Measurements from ENCODE around the gene CYB561. TPM values are rescaled to one million over a fixed set of nuclear protein-coding genes. Genes with fewer than 3 reads are reported as not detected.

CYB561 gene
- total RNA-seq, 1 donor from 2014 or later: 8.1 TPM

DNA sequence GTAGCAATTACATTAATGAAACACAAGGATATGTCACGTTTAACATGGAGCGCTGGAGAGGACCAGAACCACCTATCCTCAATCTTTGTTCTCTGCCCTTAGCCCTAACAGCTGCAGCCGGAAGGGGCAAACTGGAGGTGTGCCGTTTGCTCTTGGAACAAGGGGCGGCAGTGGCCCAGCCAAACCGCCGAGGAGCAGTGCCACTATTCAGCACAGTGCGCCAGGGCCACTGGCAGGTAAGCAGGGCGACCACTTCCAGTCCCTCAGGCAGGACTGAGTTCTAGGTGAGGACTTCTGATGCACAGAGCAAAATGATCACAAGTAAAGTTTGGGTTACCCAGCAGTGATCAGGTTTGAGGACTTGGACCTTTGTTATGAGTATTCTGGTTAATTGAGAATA is 41.1 kb downstream of the CYB561 start:
- no peaks in the 10 kb centered on the region for H3K27me3 Mint-ChIP-seq (ENCODE audit: low read depth, unreplicated experiment)

DNA sequence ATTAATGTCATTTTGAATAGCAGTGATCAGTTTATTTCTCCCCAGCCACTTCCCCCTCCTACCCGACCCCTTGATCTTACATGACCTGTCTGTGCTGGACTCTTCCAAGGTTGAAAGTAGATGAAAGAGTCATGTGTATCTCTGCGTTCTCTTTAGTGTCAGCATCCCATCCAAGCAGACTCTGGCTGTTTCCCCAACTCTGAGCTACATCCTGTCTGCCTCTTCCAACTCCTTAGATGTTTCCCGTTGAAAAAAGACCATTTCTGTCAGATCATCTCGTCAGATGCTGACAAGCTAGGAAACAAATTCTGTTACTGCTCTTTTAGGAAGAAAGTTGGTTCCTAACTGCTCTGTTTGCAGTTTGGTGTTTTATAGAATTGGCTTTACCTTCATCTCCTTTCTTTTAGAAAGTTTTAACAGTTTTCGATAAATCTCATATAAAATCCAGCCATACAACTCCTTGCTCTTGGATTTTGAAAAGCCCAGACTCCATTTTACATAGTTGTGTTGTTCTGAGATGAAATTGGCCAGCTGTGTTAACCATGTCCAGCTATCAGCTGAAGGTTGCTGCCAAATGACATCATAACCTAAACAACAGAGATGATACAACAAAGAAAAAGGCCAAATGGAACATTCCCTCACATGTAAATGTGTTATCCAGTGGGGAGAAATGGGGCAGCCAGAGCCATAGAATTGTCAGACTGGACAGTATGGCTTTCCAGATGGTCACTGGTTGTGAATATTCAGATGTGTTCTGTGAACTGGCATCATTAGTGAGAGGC is 43.5 kb downstream of the CYB561 start:
- peak; percentile 80 for DNase-seq (ENCODE audit: low read depth)
- TF ChIP-seq EZH2 (IDR thresholded peaks at IDR 0.05; ENCODE audit: insufficient read depth, low read length): no peak
- TF ChIP-seq, protein P1, sequence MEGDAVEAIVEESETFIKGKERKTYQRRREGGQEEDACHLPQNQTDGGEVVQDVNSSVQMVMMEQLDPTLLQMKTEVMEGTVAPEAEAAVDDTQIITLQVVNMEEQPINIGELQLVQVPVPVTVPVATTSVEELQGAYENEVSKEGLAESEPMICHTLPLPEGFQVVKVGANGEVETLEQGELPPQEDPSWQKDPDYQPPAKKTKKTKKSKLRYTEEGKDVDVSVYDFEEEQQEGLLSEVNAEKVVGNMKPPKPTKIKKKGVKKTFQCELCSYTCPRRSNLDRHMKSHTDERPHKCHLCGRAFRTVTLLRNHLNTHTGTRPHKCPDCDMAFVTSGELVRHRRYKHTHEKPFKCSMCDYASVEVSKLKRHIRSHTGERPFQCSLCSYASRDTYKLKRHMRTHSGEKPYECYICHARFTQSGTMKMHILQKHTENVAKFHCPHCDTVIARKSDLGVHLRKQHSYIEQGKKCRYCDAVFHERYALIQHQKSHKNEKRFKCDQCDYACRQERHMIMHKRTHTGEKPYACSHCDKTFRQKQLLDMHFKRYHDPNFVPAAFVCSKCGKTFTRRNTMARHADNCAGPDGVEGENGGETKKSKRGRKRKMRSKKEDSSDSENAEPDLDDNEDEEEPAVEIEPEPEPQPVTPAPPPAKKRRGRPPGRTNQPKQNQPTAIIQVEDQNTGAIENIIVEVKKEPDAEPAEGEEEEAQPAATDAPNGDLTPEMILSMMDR (IDR thresholded peaks at IDR 0.05; ENCODE audit: insufficient read depth, low read depth, low read length): no peak
- Histone ChIP-seq H3K9ac (ENCODE audit: low read length) (no peak overlapping the region), H3K4me2 (ENCODE audit: low read length) (no peak overlapping the region), H3K9me3 (ENCODE audit: insufficient read depth, low read depth, low read length) (no peaks in the 10 kb centered on the region), H4K20me1 (ENCODE audit: insufficient read depth, low read length) (no peaks in the 10 kb centered on the region), H3K79me2 (ENCODE audit: insufficient read depth, low read length) (no peaks in the 10 kb centered on the region), H3K36me3 (ENCODE audit: insufficient read depth, low read length) (peaks cover 15% of the 10 kb centered on the region), H3K27ac (ENCODE audit: low read depth, low read length) (no peak overlapping the region), H3K27me3 (ENCODE audit: insufficient read depth, low read length) (no peaks in the 10 kb centered on the region), H2AFZ (ENCODE audit: low read depth, low read length) (no peak overlapping the region), H3K4me3 (ENCODE audit: insufficient read depth, low read depth, low read length) (no peak overlapping the region), H3K4me1 (ENCODE audit: insufficient read depth, low read length) (peaks cover 23% of the 10 kb centered on the region)
- Mint-ChIP-seq H3K9me3 (ENCODE audit: unreplicated experiment) (no peaks in the 10 kb centered on the region), H3K27ac (ENCODE audit: unreplicated experiment) (no peak overlapping the region), H3K4me1 (ENCODE audit: low read depth, unreplicated experiment) (peaks cover 11% of the 10 kb centered on the region), H3K27me3 (ENCODE audit: low read depth, unreplicated experiment) (no peaks in the 10 kb centered on the region), H3K4me3 (ENCODE audit: unreplicated experiment) (no peak overlapping the region), H3K36me3 (ENCODE audit: low read depth, unreplicated experiment) (peaks cover 5% of the 10 kb centered on the region)
- no peak for FAIRE-seq

More for the DNA sequence above, 41.1 kb downstream of the CYB561 start:
- H3K4me3 ChIP-seq (ENCODE audit: insufficient read depth, low read depth, low read length): no peak overlapping the region
- peaks cover 23% of the 10 kb centered on the region for H3K36me3 ChIP-seq (ENCODE audit: insufficient read depth, low read length)
- H3K4me1 ChIP-seq (ENCODE audit: insufficient read depth, low read length): peaks cover 13% of the 10 kb centered on the region
- H3K9me3 Mint-ChIP-seq (ENCODE audit: unreplicated experiment): no peaks in the 10 kb centered on the region
- peaks cover 4% of the 10 kb centered on the region for H4K20me1 ChIP-seq (ENCODE audit: insufficient read depth, low read length)
- H3K79me2 ChIP-seq (ENCODE audit: insufficient read depth, low read length): no peaks in the 10 kb centered on the region
- H3K9me3 ChIP-seq (ENCODE audit: insufficient read depth, low read depth, low read length): no peaks in the 10 kb centered on the region
- no peak overlapping the region for H3K4me2 ChIP-seq (ENCODE audit: low read length)
- TF ChIP-seq, protein P1 (IDR thresholded peaks at IDR 0.05; ENCODE audit: insufficient read depth, low read depth, low read length): no peak
- TF ChIP-seq EZH2 (IDR thresholded peaks at IDR 0.05; ENCODE audit: insufficient read depth, low read length): no peak
- H3K36me3 Mint-ChIP-seq (ENCODE audit: low read depth, unreplicated experiment): peaks cover 1% of the 10 kb centered on the region
- FAIRE-seq (no peak), DNase-seq (ENCODE audit: low read depth) (no peak)
- peaks cover 11% of the 10 kb centered on the region for H3K4me1 Mint-ChIP-seq (ENCODE audit: low read depth, unreplicated experiment)
- H3K9ac ChIP-seq (ENCODE audit: low read length): no peak overlapping the region
- H3K27ac ChIP-seq (ENCODE audit: low read depth, low read length): no peak overlapping the region
- H3K27me3 ChIP-seq (ENCODE audit: insufficient read depth, low read length): no peaks in the 10 kb centered on the region
- H3K27ac Mint-ChIP-seq (ENCODE audit: unreplicated experiment): no peak overlapping the region
- H2AFZ ChIP-seq (ENCODE audit: low read depth, low read length): no peak overlapping the region
- no peak overlapping the region for H3K4me3 Mint-ChIP-seq (ENCODE audit: unreplicated experiment)

DNA sequence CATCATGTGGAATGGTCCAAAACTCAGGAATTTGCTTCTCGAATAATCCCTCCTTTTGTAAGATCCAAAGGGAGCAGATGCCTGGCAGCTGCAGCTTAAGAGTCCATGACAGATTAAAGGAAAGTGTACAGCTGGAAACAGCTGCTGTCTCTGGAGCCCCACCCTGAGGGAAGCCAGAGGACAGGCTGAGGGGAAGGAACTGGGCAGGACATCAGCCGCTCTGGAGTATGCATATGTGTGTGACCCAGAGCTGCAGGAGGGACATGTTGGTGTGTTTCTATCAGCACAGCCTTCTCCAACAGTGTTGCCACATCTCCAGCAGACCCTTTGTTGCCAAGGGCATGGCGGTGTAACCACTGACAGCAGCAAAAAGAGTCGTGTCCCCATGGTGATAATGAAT is 46.2 kb downstream of the CYB561 start:
- no peak overlapping the region for H3K4me3 ChIP-seq (ENCODE audit: insufficient read depth, low read depth, low read length)

More for the DNA sequence above, 46.2 kb downstream of the CYB561 start:
- no peaks in the 10 kb centered on the region for H3K79me2 ChIP-seq (ENCODE audit: insufficient read depth, low read length)
- H3K27me3 ChIP-seq (ENCODE audit: insufficient read depth, low read length): no peaks in the 10 kb centered on the region
- Mint-ChIP-seq H3K27me3 (ENCODE audit: low read depth, unreplicated experiment) (no peaks in the 10 kb centered on the region), H3K9me3 (ENCODE audit: unreplicated experiment) (no peaks in the 10 kb centered on the region), H3K27ac (ENCODE audit: unreplicated experiment) (peak overlapping the region; percentile 22), H3K4me1 (ENCODE audit: low read depth, unreplicated experiment) (peaks cover 7% of the 10 kb centered on the region), H3K36me3 (ENCODE audit: low read depth, unreplicated experiment) (peaks cover 8% of the 10 kb centered on the region), H3K4me3 (ENCODE audit: unreplicated experiment) (no peak overlapping the region)
- no peaks in the 10 kb centered on the region for H3K9me3 ChIP-seq (ENCODE audit: insufficient read depth, low read depth, low read length)
- H3K36me3 ChIP-seq (ENCODE audit: insufficient read depth, low read length): peaks cover 16% of the 10 kb centered on the region
- H4K20me1 ChIP-seq (ENCODE audit: insufficient read depth, low read length): peaks cover 8% of the 10 kb centered on the region
- H2AFZ ChIP-seq (ENCODE audit: low read depth, low read length): no peak overlapping the region
- H3K9ac ChIP-seq (ENCODE audit: low read length): no peak overlapping the region
- no peak overlapping the region for H3K27ac ChIP-seq (ENCODE audit: low read depth, low read length)
- peaks cover 30% of the 10 kb centered on the region for H3K4me1 ChIP-seq (ENCODE audit: insufficient read depth, low read length)
- FAIRE-seq (no peak), DNase-seq (ENCODE audit: low read depth) (peak; percentile 44)
- H3K4me2 ChIP-seq (ENCODE audit: low read length): no peak overlapping the region
- no peak for TF ChIP-seq EZH2 (IDR thresholded peaks at IDR 0.05; ENCODE audit: insufficient read depth, low read length)
- TF ChIP-seq, protein P1 (IDR thresholded peaks at IDR 0.05; ENCODE audit: insufficient read depth, low read depth, low read length): no peak
